ENCODE data around the gene FGA. TPM values are rescaled to one million over a fixed set of nuclear protein-coding genes. Genes with fewer than 3 reads are reported as not detected.

Gene FGA
- total and polyA plus RNA-seq, 4 donors, result 8,747 to 25,210 (median 14,399) TPM

DNA sequence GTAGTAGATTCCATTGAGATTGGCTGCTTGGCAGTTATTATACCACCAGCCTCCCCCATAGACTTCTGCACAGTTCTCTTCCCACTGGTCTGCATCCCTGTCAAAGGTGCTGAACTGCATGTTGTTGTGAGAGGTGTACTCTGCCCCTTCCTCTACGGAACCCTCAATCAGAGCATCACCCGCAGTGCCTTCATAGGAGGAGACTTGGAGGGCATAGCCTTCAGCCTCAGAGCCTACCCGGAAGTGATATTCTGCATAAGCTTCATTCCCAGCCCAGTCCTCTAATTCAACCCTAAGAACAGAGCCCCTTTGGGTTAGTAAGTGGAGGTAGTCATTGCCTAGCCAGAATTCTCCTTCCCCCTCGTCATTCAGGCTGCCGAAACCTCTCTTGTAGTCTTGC, 6.3 kb downstream of the FGA start:
- Histone ChIP-seq H3K36me3 (ENCODE audit: control insufficient read depth in 4 of 4, insufficient read depth in 3 of 4, low read depth in 1 of 4, low read length in 3 of 4) (peaks cover 2 to 28% (median 19%) of the 10 kb centered on the region in 4 donors), H3K9me3 (ENCODE audit: control insufficient read depth in 4 of 4, low read length in 3 of 4) (no peaks in the 10 kb centered on the region), H3K27ac (ENCODE audit: low read depth in 1 of 2, low read length in 2 of 2) (no peak overlapping the region), H3K4me3 (ENCODE audit: low read depth in 1 of 3, low read length in 3 of 3) (peak overlapping the region in 1 of 3 donors; percentile 94), H3K9ac (ENCODE audit: low read depth in 1 of 2, low read length in 2 of 2) (no peak overlapping the region), H3K27me3 (ENCODE audit: control insufficient read depth in 4 of 4, insufficient read depth in 4 of 4, low read length in 3 of 4) (no peaks in the 10 kb centered on the region), H3K4me1 (ENCODE audit: control insufficient read depth in 4 of 4, insufficient read depth in 4 of 4, low read length in 3 of 4) (peaks cover 0 to 13% (median 1%) of the 10 kb centered on the region in 4 donors)
- TF ChIP-seq REST (IDR thresholded peaks at IDR 0.05) (peak; percentile 81), TAF1 (conservative IDR thresholded peaks at IDR 0.05) (no peak), SP1 (IDR thresholded peaks at IDR 0.05) (no peak), HNF4G (IDR thresholded peaks at IDR 0.05) (no peak), FOXA1 (IDR thresholded peaks at IDR 0.05) (no peak), NR2F2 (IDR thresholded peaks at IDR 0.05) (no peak), YY1 (IDR thresholded peaks at IDR 0.05) (no peak), ZBTB33 (IDR thresholded peaks at IDR 0.05) (no peak), MAX (IDR thresholded peaks at IDR 0.05) (no peak), JUND (IDR thresholded peaks at IDR 0.05) (peak in 1 of 2 donors; percentile 45), EGR1 (IDR thresholded peaks at IDR 0.05; ENCODE audit: low read depth in 2 of 2) (no peak), GABPA (IDR thresholded peaks at IDR 0.05 in 1 of 2, conservative IDR thresholded peaks at IDR 0.05 in 1 of 2) (no peak), RAD21 (IDR thresholded peaks at IDR 0.05) (no peak), FOXA2 (IDR thresholded peaks at IDR 0.05) (no peak), RXRA (IDR thresholded peaks at IDR 0.05) (peak; percentile 18 to 37), HNF4A (conservative IDR thresholded peaks at IDR 0.05) (peak in 1 of 2 donors; percentile 58)
- TF ChIP-seq, protein P1, sequence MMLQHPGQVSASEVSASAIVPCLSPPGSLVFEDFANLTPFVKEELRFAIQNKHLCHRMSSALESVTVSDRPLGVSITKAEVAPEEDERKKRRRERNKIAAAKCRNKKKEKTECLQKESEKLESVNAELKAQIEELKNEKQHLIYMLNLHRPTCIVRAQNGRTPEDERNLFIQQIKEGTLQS (IDR thresholded peaks at IDR 0.05), result peak; percentile 23
- TF ChIP-seq, protein P2, sequence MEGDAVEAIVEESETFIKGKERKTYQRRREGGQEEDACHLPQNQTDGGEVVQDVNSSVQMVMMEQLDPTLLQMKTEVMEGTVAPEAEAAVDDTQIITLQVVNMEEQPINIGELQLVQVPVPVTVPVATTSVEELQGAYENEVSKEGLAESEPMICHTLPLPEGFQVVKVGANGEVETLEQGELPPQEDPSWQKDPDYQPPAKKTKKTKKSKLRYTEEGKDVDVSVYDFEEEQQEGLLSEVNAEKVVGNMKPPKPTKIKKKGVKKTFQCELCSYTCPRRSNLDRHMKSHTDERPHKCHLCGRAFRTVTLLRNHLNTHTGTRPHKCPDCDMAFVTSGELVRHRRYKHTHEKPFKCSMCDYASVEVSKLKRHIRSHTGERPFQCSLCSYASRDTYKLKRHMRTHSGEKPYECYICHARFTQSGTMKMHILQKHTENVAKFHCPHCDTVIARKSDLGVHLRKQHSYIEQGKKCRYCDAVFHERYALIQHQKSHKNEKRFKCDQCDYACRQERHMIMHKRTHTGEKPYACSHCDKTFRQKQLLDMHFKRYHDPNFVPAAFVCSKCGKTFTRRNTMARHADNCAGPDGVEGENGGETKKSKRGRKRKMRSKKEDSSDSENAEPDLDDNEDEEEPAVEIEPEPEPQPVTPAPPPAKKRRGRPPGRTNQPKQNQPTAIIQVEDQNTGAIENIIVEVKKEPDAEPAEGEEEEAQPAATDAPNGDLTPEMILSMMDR (IDR thresholded peaks at IDR 0.05; ENCODE audit: low read depth, low read length, missing input control), result no peak
- DNase-seq (ENCODE audit: low spot score), result no peak
- 37% methylated on average over 5 of the region's 5 CpGs for WGBS
